CD4-positive, alpha-beta memory T cell (primary cell): ENCODE data around the gene DCLK3. TPM values are rescaled to one million over a fixed set of nuclear protein-coding genes. Genes with fewer than 3 reads are reported as not detected.

ENCODE experiments used
- CTCF ChIA-PET: fragments of 350-600 bp; sonication (Branson Sonifier 250); formaldehyde crosslinking; loops from one replicate; lab custom pipeline; 2021; ENCODE audit warnings: inconsistent platforms; ENCODE audit not compliant: partially characterized antibody; lab: Charles Lee
- POLR2A ChIA-PET: fragments of 350-600 bp; sonication (Branson Sonifier 250); formaldehyde crosslinking; loops from one replicate; lab custom pipeline; 2021; ENCODE audit not compliant: partially characterized antibody; lab: Charles Lee
- DNase-seq, 5 donors: peaks; one replicate each; pipeline versions ENCODE4 v3.0.0 to v3.0.0-alpha.2; 2020 to 2022; ENCODE audit warnings: mixed read lengths in 1 of 5
- H3K27ac ChIP-seq: one replicate; pipeline ENCODE4 v1.7.0; 2013; ENCODE audit warnings: low read depth, low read length
- H3K27me3 ChIP-seq: 2 replicates; pipeline ENCODE4 v1.7.0; 2013; ENCODE audit warnings: mild to moderate bottlenecking, low read length, moderate library complexity; ENCODE audit not compliant: insufficient read depth
- H3K36me3 ChIP-seq: 2 replicates; pipeline ENCODE4 v1.7.0; 2013; ENCODE audit warnings: mild to moderate bottlenecking, low read length, moderate library complexity; ENCODE audit not compliant: insufficient read depth
- H3K4me1 ChIP-seq: 2 replicates; pipeline ENCODE4 v1.7.0; 2013; ENCODE audit warnings: mild to moderate bottlenecking, low read length, moderate library complexity; ENCODE audit not compliant: insufficient read depth
- H3K4me3 ChIP-seq, 2 donors: one replicate each; pipeline ENCODE4 v1.7.0; 2013; ENCODE audit warnings: low read length in 2 of 2, mild to moderate bottlenecking in 1 of 2
- H3K9me3 ChIP-seq, 2 donors: one replicate each; pipeline ENCODE4 v1.7.0; 2013; ENCODE audit warnings: low read length in 2 of 2, control low read depth in 1 of 2; ENCODE audit not compliant: control insufficient read depth in 1 of 2
- H3K27ac Mint-ChIP-seq, 7 donors: one replicate each; pipeline ENCODE4 v1.8.0; 2020 to 2021; ENCODE audit warnings: mixed read lengths in 7 of 7, mild to moderate bottlenecking in 6 of 7, inconsistent platforms in 3 of 7, moderate library complexity in 3 of 7
- H3K27me3 Mint-ChIP-seq, 2 donors: one replicate each; pipeline ENCODE4 v1.8.0; 2020 to 2021; ENCODE audit warnings: mixed read lengths in 2 of 2
- H3K36me3 Mint-ChIP-seq, 2 donors: one replicate each; pipeline ENCODE4 v1.8.0; 2020 to 2021; ENCODE audit warnings: mixed read lengths in 2 of 2, inconsistent platforms in 1 of 2, mild to moderate bottlenecking in 1 of 2
- H3K4me1 Mint-ChIP-seq, 4 donors: one replicate each; pipeline ENCODE4 v1.8.0; 2020 to 2021; ENCODE audit warnings: mixed read lengths in 4 of 4, mild to moderate bottlenecking in 1 of 4
- H3K4me3 Mint-ChIP-seq, 8 donors: one replicate each; pipeline ENCODE4 v1.8.0; 2020 to 2021; ENCODE audit warnings: mixed read lengths in 8 of 8, mild to moderate bottlenecking in 7 of 8, moderate library complexity in 6 of 8, inconsistent platforms in 3 of 8
- H3K9me3 Mint-ChIP-seq, 8 donors: one replicate each; pipeline ENCODE4 v1.8.0; 2020 to 2021; ENCODE audit warnings: mixed read lengths in 8 of 8, mild to moderate bottlenecking in 5 of 8, inconsistent platforms in 3 of 8, moderate library complexity in 1 of 8
- intact Hi-C: fragments of 100-400 bp; cut with micrococcal nuclease; formaldehyde crosslinking; loops from one replicate; pipeline ENCODE4 v1.15.1; 2023
- polyA plus RNA-seq, 2 donors: library from polyadenylated mRNA; unstranded; fragments of 300-500 nt; fragmentation: Illumina TruSeq; gene quantifications; one replicate each; pipeline ENCODE4 v1.2.3, GENCODE V29; 2021
- total RNA-seq, 2 experiments: library from RNA; stranded (reverse); gene quantifications; one replicate each; pipeline ENCODE4 v1.2.3, GENCODE V29; 2021

Gene DCLK3
- total and polyA plus RNA-seq, 4 experiments from 2014 or later: not detected

GRCh38 chr3:36743826-36744225 lies 20.5 kb downstream of the DCLK3 start:
- Histone ChIP-seq H3K27ac (no peak overlapping the region), H3K4me1 (no peaks in the 10 kb centered on the region), H3K9me3 (no peaks in the 10 kb centered on the region), H3K27me3 (no peaks in the 10 kb centered on the region), H3K36me3 (no peaks in the 10 kb centered on the region), H3K4me3 (no peak overlapping the region)
- intact Hi-C loops: no loop called here
- Mint-ChIP-seq H3K4me3 (no peak overlapping the region), H3K27ac (no peak overlapping the region), H3K9me3 (peaks cover 0 to 15% (median 5%) of the 10 kb centered on the region in 8 donors), H3K4me1 (no peaks in the 10 kb centered on the region), H3K27me3 (peaks cover 4 to 5% of the 10 kb centered on the region in 2 donors), H3K36me3 (no peaks in the 10 kb centered on the region)
- DNase-seq: no peak
- POLR2A ChIA-PET: no interaction called here
- CTCF ChIA-PET: no interaction called here

- Histone ChIP-seq H3K4me3 (no peak overlapping the region), H3K36me3 (no peaks in the 10 kb centered on the region), H3K27me3 (no peaks in the 10 kb centered on the region), H3K27ac (no peak overlapping the region), H3K4me1 (no peaks in the 10 kb centered on the region), H3K9me3 (no peaks in the 10 kb centered on the region)
- CTCF ChIA-PET: no interaction called here
- POLR2A ChIA-PET: no interaction called here
- H3K4me1 Mint-ChIP-seq: no peaks in the 10 kb centered on the region
- H3K4me3 Mint-ChIP-seq: no peak overlapping the region
- H3K9me3 Mint-ChIP-seq: peaks cover 0 to 2% (median 0%) of the 10 kb centered on the region in 8 donors
- H3K36me3 Mint-ChIP-seq: no peaks in the 10 kb centered on the region
- no peak overlapping the region for H3K27ac Mint-ChIP-seq
- DNase-seq: no peak
- H3K27me3 Mint-ChIP-seq: peaks cover 0 to 2% of the 10 kb centered on the region in 2 donors
- intact Hi-C loops: no loop called here
Measured at GRCh38 chr3:36741285-36741684, 23.1 kb downstream of the DCLK3 start.

- Histone ChIP-seq H3K36me3 (no peaks in the 10 kb centered on the region), H3K27me3 (no peaks in the 10 kb centered on the region), H3K9me3 (no peaks in the 10 kb centered on the region), H3K27ac (no peak overlapping the region), H3K4me1 (no peaks in the 10 kb centered on the region), H3K4me3 (no peak overlapping the region)
- no peaks in the 10 kb centered on the region for H3K36me3 Mint-ChIP-seq
- H3K27me3 Mint-ChIP-seq: peaks cover 0 to 2% of the 10 kb centered on the region in 2 donors
- H3K27ac Mint-ChIP-seq: no peak overlapping the region
- ChIA-PET POLR2A (no interaction called here), CTCF (no interaction called here)
- peaks cover 0 to 2% (median 0%) of the 10 kb centered on the region in 8 donors for H3K9me3 Mint-ChIP-seq
- intact Hi-C loops: no loop called here
- no peak overlapping the region for H3K4me3 Mint-ChIP-seq
- no peak for DNase-seq
- no peaks in the 10 kb centered on the region for H3K4me1 Mint-ChIP-seq
Measured at GRCh38 chr3:36740787-36741186, 23.6 kb downstream of the DCLK3 start.

- Mint-ChIP-seq H3K36me3 (no peaks in the 10 kb centered on the region), H3K4me3 (no peak overlapping the region), H3K4me1 (no peaks in the 10 kb centered on the region), H3K27me3 (peaks cover 0 to 2% of the 10 kb centered on the region in 2 donors), H3K9me3 (peaks cover 0 to 2% (median 0%) of the 10 kb centered on the region in 8 donors), H3K27ac (no peak overlapping the region)
- Histone ChIP-seq H3K36me3 (no peaks in the 10 kb centered on the region), H3K4me1 (no peaks in the 10 kb centered on the region), H3K27me3 (no peaks in the 10 kb centered on the region), H3K27ac (no peak overlapping the region), H3K4me3 (no peak overlapping the region), H3K9me3 (no peaks in the 10 kb centered on the region)
- no peak for DNase-seq
- POLR2A ChIA-PET: no interaction called here
- intact Hi-C loops: no loop called here
- CTCF ChIA-PET: no interaction called here
Measured at GRCh38 chr3:36738702-36739101, 25.7 kb downstream of the DCLK3 start.

- Mint-ChIP-seq H3K27ac (no peak overlapping the region), H3K4me3 (no peak overlapping the region), H3K9me3 (peaks cover 0 to 2% (median 0%) of the 10 kb centered on the region in 8 donors), H3K27me3 (peaks cover under 1 to 4% of the 10 kb centered on the region in 2 donors), H3K36me3 (no peaks in the 10 kb centered on the region), H3K4me1 (no peaks in the 10 kb centered on the region)
- no peaks in the 10 kb centered on the region for H3K36me3 ChIP-seq
- ChIA-PET CTCF (no interaction called here), POLR2A (no interaction called here)
- H3K27me3 ChIP-seq: no peaks in the 10 kb centered on the region
- intact Hi-C loops: no loop called here
- no peaks in the 10 kb centered on the region for H3K4me1 ChIP-seq
- DNase-seq: no peak
- no peak overlapping the region for H3K27ac ChIP-seq
- H3K4me3 ChIP-seq: no peak overlapping the region
- H3K9me3 ChIP-seq: no peaks in the 10 kb centered on the region
Measured at GRCh38 chr3:36736301-36736700, 28.1 kb downstream of the DCLK3 start.

GRCh38 chr3:36734742-36735141 lies 29.6 kb downstream of the DCLK3 start:
- Mint-ChIP-seq H3K9me3 (peaks cover 0 to 2% (median 0%) of the 10 kb centered on the region in 8 donors), H3K27me3 (peaks cover 2 to 4% of the 10 kb centered on the region in 2 donors), H3K4me3 (no peak overlapping the region), H3K27ac (no peak overlapping the region), H3K36me3 (no peaks in the 10 kb centered on the region), H3K4me1 (no peaks in the 10 kb centered on the region)
- ChIA-PET POLR2A (no interaction called here), CTCF (interaction anchor here (2.2 kb wide), 1 partner anchor 224 kb away, joined by 6 read pairs; no protein-coding TSS in a partner anchor)
- H3K9me3 ChIP-seq: no peaks in the 10 kb centered on the region
- no peaks in the 10 kb centered on the region for H3K36me3 ChIP-seq
- no peaks in the 10 kb centered on the region for H3K4me1 ChIP-seq
- H3K4me3 ChIP-seq: no peak overlapping the region
- no peaks in the 10 kb centered on the region for H3K27me3 ChIP-seq
- intact Hi-C loops: no loop called here
- no peak overlapping the region for H3K27ac ChIP-seq
- DNase-seq: no peak

- H3K9me3 Mint-ChIP-seq: peaks cover 0 to 2% (median 0%) of the 10 kb centered on the region in 8 donors
- H3K4me1 Mint-ChIP-seq: no peaks in the 10 kb centered on the region
- intact Hi-C loops: no loop called here
- peaks cover 2 to 6% of the 10 kb centered on the region in 2 donors for H3K27me3 Mint-ChIP-seq
- no peak for DNase-seq
- no peaks in the 10 kb centered on the region for H3K4me1 ChIP-seq
- no peak overlapping the region for H3K4me3 Mint-ChIP-seq
- no peaks in the 10 kb centered on the region for H3K36me3 ChIP-seq
- H3K9me3 ChIP-seq: no peaks in the 10 kb centered on the region
- no peaks in the 10 kb centered on the region for H3K36me3 Mint-ChIP-seq
- ChIA-PET CTCF (interaction anchor here (2.2 kb wide), 1 partner anchor 225 kb away, joined by 6 read pairs; no protein-coding TSS in a partner anchor), POLR2A (interaction anchor here (0.6 kb wide), 1 partner anchor 242 kb away, joined by 3 read pairs; no protein-coding TSS in a partner anchor)
- no peaks in the 10 kb centered on the region for H3K27me3 ChIP-seq
- no peak overlapping the region for H3K27ac Mint-ChIP-seq
- H3K4me3 ChIP-seq: no peak overlapping the region
- no peak overlapping the region for H3K27ac ChIP-seq
Measured at GRCh38 chr3:36733723-36734122, 30.6 kb downstream of the DCLK3 start.
